GM20000 (cell line): ENCODE results near the gene RAB11B.

Experiments
- DNase-seq: peaks from one replicate; pipeline ENCODE4 v3.0.0; 2012; ENCODE audit warnings: low spot score
- TF ChIP-seq, protein P1 (sequence below): IDR thresholded peaks from 2 replicates; pipeline ENCODE4 v1.5.1; 2012; ENCODE audit warnings: mild to moderate bottlenecking, control low read depth; ENCODE audit errors: extremely low read depth, missing control alignments

RAB11B gene

GRCh38 chr19:8396563-8397203 lies 6.5 kb downstream of the RAB11B start:
- DNase-seq, result peak; percentile 85
- TF ChIP-seq, protein P1, sequence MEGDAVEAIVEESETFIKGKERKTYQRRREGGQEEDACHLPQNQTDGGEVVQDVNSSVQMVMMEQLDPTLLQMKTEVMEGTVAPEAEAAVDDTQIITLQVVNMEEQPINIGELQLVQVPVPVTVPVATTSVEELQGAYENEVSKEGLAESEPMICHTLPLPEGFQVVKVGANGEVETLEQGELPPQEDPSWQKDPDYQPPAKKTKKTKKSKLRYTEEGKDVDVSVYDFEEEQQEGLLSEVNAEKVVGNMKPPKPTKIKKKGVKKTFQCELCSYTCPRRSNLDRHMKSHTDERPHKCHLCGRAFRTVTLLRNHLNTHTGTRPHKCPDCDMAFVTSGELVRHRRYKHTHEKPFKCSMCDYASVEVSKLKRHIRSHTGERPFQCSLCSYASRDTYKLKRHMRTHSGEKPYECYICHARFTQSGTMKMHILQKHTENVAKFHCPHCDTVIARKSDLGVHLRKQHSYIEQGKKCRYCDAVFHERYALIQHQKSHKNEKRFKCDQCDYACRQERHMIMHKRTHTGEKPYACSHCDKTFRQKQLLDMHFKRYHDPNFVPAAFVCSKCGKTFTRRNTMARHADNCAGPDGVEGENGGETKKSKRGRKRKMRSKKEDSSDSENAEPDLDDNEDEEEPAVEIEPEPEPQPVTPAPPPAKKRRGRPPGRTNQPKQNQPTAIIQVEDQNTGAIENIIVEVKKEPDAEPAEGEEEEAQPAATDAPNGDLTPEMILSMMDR, result peak; percentile 56

DNA sequence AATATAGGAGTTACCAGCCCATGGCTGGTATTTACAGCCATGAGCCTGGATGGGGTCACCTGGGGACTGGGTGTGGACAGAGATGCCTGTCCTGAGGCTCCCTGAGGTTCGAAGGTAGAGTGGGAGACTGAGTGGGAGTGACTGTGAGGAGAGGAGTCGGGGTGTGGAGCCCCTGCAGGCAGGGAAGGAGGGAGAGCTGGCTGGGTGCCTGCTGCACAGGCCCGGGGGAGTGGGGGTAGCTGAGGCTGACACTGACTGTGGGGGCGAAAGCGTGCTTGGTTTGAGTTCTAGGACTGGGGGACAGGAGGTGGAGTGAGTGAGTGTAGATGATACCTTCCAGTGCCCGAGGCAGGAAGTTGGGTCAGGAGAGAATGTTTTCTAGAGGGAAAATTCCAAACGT lies 7.1 kb downstream of the RAB11B start:
- TF ChIP-seq, protein P1, result no peak
- DNase-seq, result no peak

- no peak for DNase-seq
- TF ChIP-seq, protein P1, result no peak
These were observed 7.7 kb downstream of the RAB11B start for GRCh38 chr19:8397746-8398310.

DNA sequence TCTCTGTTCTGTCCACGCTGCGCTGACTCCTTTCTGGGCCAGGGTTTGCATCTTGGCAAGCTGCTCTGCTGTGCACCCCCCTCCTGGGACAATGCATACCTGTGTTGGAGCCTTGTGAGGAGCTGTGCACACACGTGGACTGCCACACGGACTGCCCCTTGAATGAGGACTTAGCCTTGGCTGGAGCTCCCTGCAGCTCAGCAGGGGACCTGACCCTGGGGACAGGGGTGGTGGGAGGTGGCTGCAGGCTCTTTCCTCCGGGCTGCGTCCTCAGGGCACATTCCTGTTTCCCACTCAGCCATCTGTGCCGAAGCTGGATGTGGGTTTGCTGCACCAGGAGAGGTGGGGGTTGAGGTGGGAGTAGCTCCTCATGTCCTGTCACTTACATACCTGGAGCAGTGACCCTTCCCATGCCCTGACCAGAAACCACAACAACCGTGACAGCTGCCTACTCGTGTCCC lies 8.2 kb downstream of the RAB11B start:
- TF ChIP-seq, protein P1, result no peak
- no peak for DNase-seq

DNA sequence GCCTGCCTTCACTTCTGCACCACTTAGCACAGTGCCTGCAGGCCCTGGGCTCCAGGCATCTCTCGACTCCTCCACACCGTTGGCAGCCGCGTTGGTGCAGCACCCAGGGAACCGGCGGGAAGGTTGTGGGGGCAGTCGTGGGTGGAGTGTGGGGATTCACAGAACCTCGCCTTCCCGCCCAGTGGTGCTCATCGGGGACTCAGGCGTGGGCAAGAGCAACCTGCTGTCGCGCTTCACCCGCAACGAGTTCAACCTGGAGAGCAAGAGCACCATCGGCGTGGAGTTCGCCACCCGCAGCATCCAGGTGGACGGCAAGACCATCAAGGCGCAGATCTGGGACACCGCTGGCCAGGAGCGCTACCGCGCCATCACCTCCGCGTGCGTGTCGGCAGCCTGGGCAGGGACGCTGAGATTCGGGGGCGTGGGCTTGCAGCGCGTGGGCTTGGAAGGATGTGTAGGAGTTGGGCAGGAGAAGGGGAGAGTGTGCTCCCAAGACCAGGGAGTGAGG lies 9.6 kb downstream of the RAB11B start:
- DNase-seq, result peak; percentile 13
- TF ChIP-seq, protein P1, result no peak

GRCh38 chr19:8401981-8402411 lies 11.8 kb downstream of the RAB11B start:
- no peak for DNase-seq
- TF ChIP-seq, protein P1, result no peak

- DNase-seq, result no peak
- TF ChIP-seq, protein P1, result no peak
These were observed 13.1 kb downstream of the RAB11B start for GRCh38 chr19:8403098-8403819.
